HL-60 (cell line): Measurements from ENCODE around the gene S100A8.

Source experiments
- CTCF ChIP-seq: IDR thresholded peaks from one replicate; pipeline ENCODE4 v1.5.1; 2011; ENCODE audit warnings: low read length, control low read depth, inconsistent platforms; ENCODE audit not compliant: insufficient read depth
- POLR2AphosphoS5 ChIP-seq: IDR thresholded peaks from 2 replicates; pipeline ENCODE4 v1.6.1; 2012; ENCODE audit warnings: low read depth
- REST ChIP-seq: IDR thresholded peaks from 2 replicates; pipeline ENCODE4 v1.6.1; 2012; ENCODE audit warnings: low read depth; ENCODE audit not compliant: insufficient replicate concordance

GRCh38 chr1:153354515-153355193 is 36.2 kb downstream of the S100A8 start:
- TF ChIP-seq CTCF (no peak), POLR2AphosphoS5 (no peak), REST (no peak)
